Trophoblast cell (in vitro differentiated cells and primary cell): ENCODE data around the gene PRAMEF2.
A peak's percentile ranks its signal among the peaks of the same experiment; 100 is the strongest.
"Not testable (repeated sequence)": the region's sequence is repeated elsewhere in the genome, so short reads cannot be mapped to it uniquely, and the experiment has no call there.

Experiments used
- DNase-seq, 2 donors: peaks; one replicate each; pipeline ENCODE4 v3.0.0-alpha.2; 2016
- H2AFZ ChIP-seq: 2 replicates; pipeline ENCODE4 v1.6.1; 2013; ENCODE audit warnings: low read length, moderate library complexity, mild to moderate bottlenecking; ENCODE audit not compliant: insufficient read depth, poor library complexity
- H2AK5ac ChIP-seq: 2 replicates; pipeline ENCODE4 v1.6.1; 2013; ENCODE audit warnings: mild to moderate bottlenecking, low read length
- H2BK120ac ChIP-seq: 2 replicates; pipeline ENCODE4 v1.6.1; 2013; ENCODE audit warnings: low read length, mild to moderate bottlenecking, moderate library complexity; ENCODE audit not compliant: insufficient read depth, poor library complexity
- H2BK12ac ChIP-seq: 2 replicates; pipeline ENCODE4 v1.6.1; 2013; ENCODE audit warnings: mild to moderate bottlenecking, low read length, moderate library complexity
- H2BK5ac ChIP-seq: 2 replicates; pipeline ENCODE4 v1.6.1; 2013; ENCODE audit warnings: low read length, low read depth, moderate library complexity, mild to moderate bottlenecking; ENCODE audit not compliant: poor library complexity
- H3K14ac ChIP-seq: 2 replicates; pipeline ENCODE4 v1.6.1; 2013; ENCODE audit warnings: mild to moderate bottlenecking, low read length
- H3K18ac ChIP-seq: 2 replicates; pipeline ENCODE4 v1.6.1; 2013; ENCODE audit warnings: mild to moderate bottlenecking, low read length
- H3K23ac ChIP-seq: 2 replicates; pipeline ENCODE4 v1.6.1; 2013; ENCODE audit warnings: low read length
- H3K27ac ChIP-seq: 2 replicates; pipeline ENCODE4 v1.5.1; 2013; ENCODE audit warnings: low read depth, mild to moderate bottlenecking, inconsistent platforms, low read length, moderate library complexity
- H3K27me3 ChIP-seq: 2 replicates; pipeline ENCODE4 v1.6.1; 2013; ENCODE audit warnings: inconsistent platforms, mild to moderate bottlenecking, low read length, moderate library complexity; ENCODE audit not compliant: insufficient read depth
- H3K36me3 ChIP-seq, 2 experiments: 1 replicate in 1 of 2; 2 replicates in 1 of 2; pipeline ENCODE4 v1.6.1; 2013; ENCODE audit warnings: low read length in 2 of 2, mild to moderate bottlenecking in 2 of 2, moderate library complexity in 1 of 2; ENCODE audit not compliant: insufficient read depth in 2 of 2, control insufficient read depth in 1 of 2
- H3K4ac ChIP-seq: 2 replicates; pipeline ENCODE4 v1.6.1; 2013; ENCODE audit warnings: low read depth, mild to moderate bottlenecking, low read length, moderate library complexity
- H3K4me1 ChIP-seq, 2 experiments: 1 replicate in 1 of 2; 2 replicates in 1 of 2; pipeline ENCODE4 v1.6.1; 2013; ENCODE audit warnings: low read length in 2 of 2, mild to moderate bottlenecking in 2 of 2, moderate library complexity in 1 of 2; ENCODE audit not compliant: insufficient read depth in 2 of 2, control insufficient read depth in 1 of 2
- H3K4me2 ChIP-seq: 2 replicates; pipeline ENCODE4 v1.6.1; 2013; ENCODE audit warnings: inconsistent platforms, mild to moderate bottlenecking, low read length, moderate library complexity
- H3K4me3 ChIP-seq: 2 replicates; pipeline ENCODE4 v1.5.1; 2013; ENCODE audit warnings: mild to moderate bottlenecking, low read depth, low read length, inconsistent platforms
- H3K79me1 ChIP-seq: one replicate; pipeline ENCODE4 v1.6.1; 2013; ENCODE audit warnings: low read length
- H3K79me2 ChIP-seq: 2 replicates; pipeline ENCODE4 v1.6.1; 2013; ENCODE audit warnings: low read length, mild to moderate bottlenecking; ENCODE audit not compliant: control insufficient read depth, insufficient read depth, poor library complexity
- H3K9ac ChIP-seq: 2 replicates; pipeline ENCODE4 v1.6.1; 2013; ENCODE audit warnings: mild to moderate bottlenecking, low read length
- H3K9me3 ChIP-seq: 2 replicates; pipeline ENCODE4 v1.6.1; 2013; ENCODE audit warnings: low read depth, mild to moderate bottlenecking, control low read depth, inconsistent platforms, low read length; ENCODE audit not compliant: insufficient read depth
- H4K12ac ChIP-seq: 2 replicates; pipeline ENCODE4 v1.6.1; 2013; ENCODE audit warnings: low read depth, mild to moderate bottlenecking, low read length, moderate library complexity
- H4K8ac ChIP-seq: 2 replicates; pipeline ENCODE4 v1.6.1; 2013; ENCODE audit warnings: low read depth, mild to moderate bottlenecking, low read length, moderate library complexity
- H4K91ac ChIP-seq: one replicate; pipeline ENCODE4 v1.6.1; 2013; ENCODE audit warnings: low read depth, mild to moderate bottlenecking, low read length, moderate library complexity
- WGBS: extraction: QIAGEN DNeasy Blood & Tissue Kit; methylation state at CpG from one replicate; pipeline ENCODE4 v1.1.7; 2013; ENCODE audit warnings: missing lambda C conversion rate; ENCODE audit not compliant: insufficient read length, insufficient coverage; ENCODE audit errors: extremely low coverage; 5-methylcytosine and 5-hydroxymethylcytosine counted together

PRAMEF2 gene

DNA sequence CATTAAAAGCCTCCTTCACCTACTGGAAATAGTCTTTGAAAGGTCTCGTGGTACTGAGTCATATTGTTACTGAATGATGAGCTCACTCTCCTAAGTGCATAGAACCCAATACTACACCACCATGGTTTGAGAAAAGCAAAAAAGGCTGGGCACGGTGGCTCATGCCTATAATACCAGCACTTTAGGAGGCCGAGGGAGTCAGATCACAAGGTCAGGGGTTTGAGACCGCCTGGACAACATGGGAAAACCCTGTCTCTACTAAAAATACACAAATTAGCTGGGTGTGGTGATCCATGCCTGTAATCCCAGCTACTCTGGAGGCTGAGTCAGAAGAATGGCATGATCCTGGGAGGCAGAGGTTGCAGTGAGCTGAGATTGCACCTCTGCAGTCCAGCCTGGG is 5.1 kb upstream of the PRAMEF2 start:
- H3K27me3 ChIP-seq = no peaks in the 10 kb centered on the region
- H4K12ac ChIP-seq = no peak overlapping the region
- no peak overlapping the region for H2BK12ac ChIP-seq
- H3K79me2 ChIP-seq = no peaks in the 10 kb centered on the region
- H3K14ac ChIP-seq = no peak overlapping the region
- H3K27ac ChIP-seq = no peak overlapping the region
- peaks cover 9% of the 10 kb centered on the region for H3K9me3 ChIP-seq
- no peak overlapping the region for H2AFZ ChIP-seq
- H3K4me3 ChIP-seq = no peak overlapping the region
- H3K79me1 ChIP-seq = no peaks in the 10 kb centered on the region
- H2BK120ac ChIP-seq = no peak overlapping the region
- H4K8ac ChIP-seq = no peak overlapping the region
- H2AK5ac ChIP-seq = no peak overlapping the region
- H3K23ac ChIP-seq = no peak overlapping the region
- no peak overlapping the region for H4K91ac ChIP-seq
- no peak overlapping the region for H3K18ac ChIP-seq
- WGBS = no CpG with 5 or more reads among the region's 4 CpGs
- H3K9ac ChIP-seq = no peak overlapping the region
- H3K36me3 ChIP-seq = no peaks in the 10 kb centered on the region
- no peaks in the 10 kb centered on the region for H3K4me1 ChIP-seq
- H3K4ac ChIP-seq = no peak overlapping the region
- H2BK5ac ChIP-seq = no peak overlapping the region
- DNase-seq = peak; percentile 25 to 27
- no peak overlapping the region for H3K4me2 ChIP-seq

DNA sequence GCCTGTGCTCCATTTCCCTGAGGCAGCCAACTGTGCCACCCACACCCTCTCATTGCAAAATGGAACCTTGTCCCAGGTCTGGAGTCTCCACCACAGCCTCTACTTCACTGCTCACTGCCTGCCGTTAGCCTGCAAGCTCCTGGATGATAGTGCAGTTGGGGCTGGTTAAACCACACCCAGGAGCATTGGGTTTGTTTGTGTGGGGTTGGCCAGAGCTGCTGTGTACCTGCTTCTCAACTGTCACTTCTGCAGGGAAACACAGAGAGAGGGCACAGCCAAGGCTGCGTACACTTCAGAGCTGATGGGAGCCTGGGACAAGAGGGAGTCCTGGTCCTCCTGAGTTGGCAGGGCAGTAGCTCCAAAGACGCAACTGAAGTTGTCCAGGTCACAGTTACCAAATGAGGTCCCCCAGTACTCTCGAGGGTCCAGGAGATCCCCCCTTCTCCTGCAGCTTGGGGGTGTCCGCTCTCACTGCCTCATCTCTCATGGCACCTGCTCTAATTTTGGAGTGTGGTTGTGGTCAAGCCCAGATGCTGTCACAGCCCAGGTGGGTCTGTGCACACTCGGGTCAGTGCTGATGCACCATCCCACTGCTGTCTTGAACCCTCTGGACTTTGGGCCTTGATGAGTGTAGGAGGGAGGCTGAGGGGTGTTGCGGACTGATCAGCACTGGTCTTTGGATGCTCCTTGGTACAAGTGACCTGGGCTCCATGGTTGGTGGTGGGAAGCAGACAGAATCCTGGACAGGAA is 6.4 kb downstream of the PRAMEF2 start:
- H4K91ac ChIP-seq, DNase-seq, H3K4ac ChIP-seq, H2BK5ac ChIP-seq, H3K18ac ChIP-seq, H4K8ac ChIP-seq, H3K27ac ChIP-seq, H2BK120ac ChIP-seq, H3K4me2 ChIP-seq, H4K12ac ChIP-seq, H2AK5ac ChIP-seq, H2AFZ ChIP-seq, H3K9ac ChIP-seq, H3K27me3 ChIP-seq, H3K36me3 ChIP-seq, H3K4me1 ChIP-seq, H3K79me2 ChIP-seq, H2BK12ac ChIP-seq, H3K4me3 ChIP-seq, H3K79me1 ChIP-seq, H3K14ac ChIP-seq, H3K23ac ChIP-seq: not testable (repeated sequence)
- WGBS = no CpG with 5 or more reads among the region's 7 CpGs
- H3K9me3 ChIP-seq = peaks cover 10% of the 10 kb centered on the region

DNA sequence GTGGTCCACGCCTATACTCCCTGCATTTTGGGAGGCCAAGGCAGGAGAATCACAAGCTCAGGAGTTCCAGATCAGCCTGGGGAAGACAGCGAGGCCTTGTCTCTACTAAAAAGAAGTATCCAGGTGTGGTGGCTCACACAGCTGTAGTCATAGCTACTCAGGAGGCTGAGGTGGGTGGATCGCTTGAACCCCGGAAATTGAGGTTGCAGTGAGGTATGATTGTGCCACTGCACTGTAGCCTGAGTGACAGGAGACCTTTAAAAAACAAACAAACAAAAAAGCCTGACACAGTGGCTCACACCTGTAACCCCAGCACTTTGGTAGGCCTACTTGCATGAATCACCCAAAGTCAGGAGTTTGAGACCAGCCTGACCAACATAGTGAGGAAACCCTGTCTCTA is 21.6 kb downstream of the PRAMEF2 start:
- H3K9ac ChIP-seq, H3K79me2 ChIP-seq, H3K4me3 ChIP-seq, H2BK120ac ChIP-seq, H3K79me1 ChIP-seq, H3K27ac ChIP-seq, H3K4me1 ChIP-seq, H2AFZ ChIP-seq, DNase-seq, H2BK12ac ChIP-seq, H2BK5ac ChIP-seq, H3K4me2 ChIP-seq, H3K9me3 ChIP-seq, H3K18ac ChIP-seq, H4K8ac ChIP-seq, H2AK5ac ChIP-seq, H3K27me3 ChIP-seq, H3K23ac ChIP-seq, H3K36me3 ChIP-seq, H4K12ac ChIP-seq, H4K91ac ChIP-seq, H3K14ac ChIP-seq, H3K4ac ChIP-seq: not testable (repeated sequence)
- no CpG with 5 or more reads among the region's 4 CpGs for WGBS

DNA sequence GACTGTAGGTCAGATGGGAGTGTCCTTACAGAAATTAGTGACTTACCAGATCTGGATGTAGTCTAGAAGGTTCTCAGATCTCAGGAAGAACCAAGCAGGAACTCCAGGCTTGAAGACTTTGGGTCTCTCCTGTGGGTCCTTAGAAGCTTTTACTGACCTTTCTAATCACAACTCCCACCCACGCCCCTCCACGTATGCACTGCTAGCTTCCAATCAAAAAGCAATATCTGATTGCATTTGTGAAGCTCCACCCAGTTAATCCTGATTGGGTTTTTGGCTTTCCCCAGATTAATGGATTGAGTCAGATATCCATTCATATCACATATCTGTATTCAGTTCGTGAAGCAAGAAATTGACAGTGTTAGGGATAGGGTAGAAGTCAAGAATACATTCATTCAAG is 29.2 kb downstream of the PRAMEF2 start, which contains the start of gene PRAMEF4:
Gene PRAMEF4, minus strand, starts transcription at position 101 of the 400 bp plus-strand sequence. CDS start 2,807 bp downstream, outside the sequence.
- H3K27ac ChIP-seq, H3K79me2 ChIP-seq, H3K4ac ChIP-seq, H4K91ac ChIP-seq, H3K9ac ChIP-seq, DNase-seq, H4K12ac ChIP-seq, H3K27me3 ChIP-seq, H4K8ac ChIP-seq, H2BK120ac ChIP-seq, H3K14ac ChIP-seq, H2AFZ ChIP-seq, H3K9me3 ChIP-seq, H3K4me3 ChIP-seq, H3K23ac ChIP-seq, H3K79me1 ChIP-seq, H3K18ac ChIP-seq, H3K4me2 ChIP-seq, H2BK12ac ChIP-seq, H3K4me1 ChIP-seq, H2BK5ac ChIP-seq, H2AK5ac ChIP-seq, H3K36me3 ChIP-seq: not testable (repeated sequence)
- WGBS = no CpG with 5 or more reads among the region's 3 CpGs
